ENCODE measurements around the gene MINDY4.

Gene MINDY4

DNA sequence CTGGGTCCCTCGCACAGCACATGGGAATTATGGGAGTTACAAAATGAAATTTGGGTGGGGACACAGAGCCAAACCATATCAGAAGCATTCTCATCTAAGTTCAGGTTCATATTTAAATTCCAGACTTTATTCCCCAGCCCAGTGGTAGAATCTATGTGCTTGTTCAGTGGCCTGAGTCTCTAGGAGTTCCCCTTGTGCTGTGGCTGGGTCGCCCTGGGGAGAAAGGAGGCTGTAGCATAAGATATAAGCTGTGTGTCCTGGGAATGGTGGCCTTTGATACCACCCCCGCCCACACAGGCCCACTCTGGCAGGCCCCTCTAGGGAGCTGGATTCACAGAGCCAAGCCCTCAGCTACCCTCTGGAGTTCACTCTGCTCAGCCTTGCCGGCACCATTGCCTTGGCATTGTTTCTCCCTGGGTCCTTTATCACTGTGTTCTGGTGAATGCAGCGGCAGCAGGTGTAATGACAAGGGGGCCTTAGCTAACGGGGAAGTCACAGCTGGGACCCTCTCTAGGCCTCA lies 64.2 kb downstream of the MINDY4 start:
- no peak for DNase-seq (ENCODE audit: low read depth)

DNA sequence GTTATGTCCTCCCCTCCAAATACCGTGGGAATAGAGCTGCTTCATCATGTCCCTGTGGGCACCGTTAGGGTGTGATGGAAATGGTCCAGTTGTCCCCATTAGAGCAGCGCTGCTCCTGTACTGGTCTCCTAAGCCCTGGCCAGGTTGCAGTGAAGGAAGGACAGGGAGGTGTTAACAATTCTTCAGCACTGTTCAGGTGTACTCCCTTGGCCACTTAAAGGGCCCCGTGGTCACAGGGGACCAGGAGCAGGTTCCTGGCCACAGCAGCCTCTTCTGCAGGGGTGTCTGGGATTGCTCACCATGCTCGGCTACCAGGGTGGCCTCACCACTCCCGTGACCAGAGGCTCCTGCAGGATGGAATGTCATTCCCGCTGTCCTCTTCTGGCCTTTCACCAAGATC lies 65.8 kb downstream of the MINDY4 start:
- DNase-seq (ENCODE audit: low read depth): no peak

DNA sequence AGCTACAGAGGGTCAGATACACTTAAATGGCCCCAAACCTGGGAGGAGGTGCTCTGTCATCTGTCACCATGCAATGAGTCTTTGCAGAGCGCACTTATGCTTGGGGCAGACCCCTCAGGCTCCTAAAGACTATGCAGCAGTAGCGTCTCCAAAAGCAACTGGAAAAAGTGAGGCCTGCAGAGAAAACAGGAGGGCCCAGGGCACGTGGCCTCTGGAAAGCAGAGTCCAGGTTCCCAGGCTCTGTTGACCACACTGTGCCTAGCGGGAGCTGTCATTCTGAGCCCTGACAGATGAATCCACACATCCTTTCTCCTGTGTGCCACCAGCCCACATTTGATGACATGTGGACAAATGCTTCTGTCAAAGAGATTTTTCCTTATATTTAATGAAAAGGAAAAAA lies 66.4 kb downstream of the MINDY4 start:
- no peak for DNase-seq (ENCODE audit: low read depth)

DNA sequence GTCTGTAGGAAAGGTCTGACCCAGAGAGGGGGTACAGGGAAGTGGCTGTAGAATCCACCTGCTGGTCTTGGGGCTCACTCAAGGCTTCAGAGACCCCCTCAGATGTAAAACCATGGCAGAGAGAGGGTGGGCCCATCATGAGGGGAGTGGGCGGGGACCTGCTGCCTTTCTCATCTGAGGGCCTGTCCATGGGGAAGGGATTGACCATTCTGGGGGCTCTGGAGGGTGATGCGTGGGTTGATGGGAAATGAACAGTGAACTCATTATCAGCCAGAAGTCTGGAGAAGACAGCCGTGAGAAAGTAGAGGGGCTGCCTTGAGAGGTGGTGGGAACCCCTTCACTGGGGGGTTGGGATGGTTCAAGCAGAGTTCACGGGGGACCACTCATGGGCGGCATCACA lies 66.8 kb downstream of the MINDY4 start:
- no peak for DNase-seq (ENCODE audit: low read depth)

DNA sequence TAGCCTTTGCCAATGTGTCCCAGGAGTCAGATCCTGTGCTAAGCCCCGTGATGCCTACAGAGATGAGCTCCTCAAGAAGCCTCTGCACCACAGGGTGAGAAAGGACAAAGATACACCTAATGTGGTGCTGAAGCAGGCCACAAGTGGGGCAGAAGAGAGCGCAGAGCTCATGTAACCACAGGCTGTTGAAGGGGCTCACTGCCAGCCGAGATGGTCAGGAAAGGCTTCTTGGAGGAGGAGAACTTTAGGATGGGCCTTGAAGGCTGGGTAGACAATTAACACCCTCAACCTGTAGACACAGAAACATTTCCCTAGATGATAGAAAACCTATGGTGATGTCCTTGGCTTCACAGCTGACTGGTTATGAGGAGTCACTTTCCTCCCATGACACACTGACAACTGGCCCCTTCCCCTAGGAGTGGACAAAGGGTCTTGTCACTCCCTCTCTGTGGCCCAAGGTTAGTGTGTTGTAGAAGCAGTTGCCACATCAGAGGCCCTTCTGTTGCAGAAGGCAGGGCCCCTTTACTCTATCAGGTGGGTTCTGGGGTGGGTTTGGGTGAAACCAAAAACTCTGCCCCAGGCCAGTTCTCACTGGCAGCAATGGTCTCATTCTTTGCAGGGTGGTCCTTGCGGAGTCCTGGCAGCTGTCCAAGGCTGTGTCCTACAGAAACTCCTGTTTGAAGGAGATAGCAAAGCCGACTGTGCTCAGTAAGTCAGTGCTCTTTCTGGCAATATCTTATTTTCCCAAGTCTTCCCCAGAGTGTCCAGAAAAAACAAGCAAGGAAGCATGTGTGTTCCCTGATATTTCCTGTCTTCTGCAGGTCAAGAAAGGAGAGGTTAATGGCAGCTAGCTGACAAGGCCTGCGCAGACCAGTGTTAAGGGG lies 69.2 kb downstream of the MINDY4 start:
- no peak for DNase-seq (ENCODE audit: low read depth)

DNA sequence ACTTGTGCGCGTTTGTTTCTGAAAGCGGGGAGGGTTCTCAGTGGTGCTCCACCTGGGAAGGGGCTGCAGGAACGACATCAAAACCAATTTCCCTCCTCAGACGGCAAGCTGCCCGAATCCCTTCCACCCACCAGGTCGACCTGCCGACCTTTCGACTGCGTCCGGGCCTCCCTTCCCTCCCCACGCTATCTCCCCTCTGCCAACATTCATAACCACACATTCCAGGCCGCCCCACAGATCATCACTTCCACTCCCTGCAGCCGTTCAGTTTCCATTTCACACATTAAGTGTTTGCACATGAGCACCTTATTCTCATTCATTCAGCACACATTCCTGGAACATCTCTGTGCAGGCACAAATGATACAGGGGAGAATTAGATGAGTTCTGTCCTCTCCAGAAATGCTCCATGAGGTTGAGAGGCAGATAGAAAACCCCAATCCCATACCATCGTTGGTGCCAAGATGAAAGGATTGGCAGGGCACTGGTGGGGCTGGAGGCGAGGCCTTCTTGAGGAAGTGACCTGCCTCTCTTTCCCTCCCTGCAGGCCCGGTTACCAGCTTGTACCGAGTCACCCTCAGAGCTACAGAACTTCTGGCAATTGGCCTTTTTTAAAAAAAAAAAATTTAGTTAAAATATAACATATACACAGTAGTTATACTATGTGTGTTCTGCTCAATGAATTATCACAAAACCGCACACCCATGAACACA lies 70.0 kb downstream of the MINDY4 start:
- no peak for DNase-seq (ENCODE audit: low read depth)

DNA sequence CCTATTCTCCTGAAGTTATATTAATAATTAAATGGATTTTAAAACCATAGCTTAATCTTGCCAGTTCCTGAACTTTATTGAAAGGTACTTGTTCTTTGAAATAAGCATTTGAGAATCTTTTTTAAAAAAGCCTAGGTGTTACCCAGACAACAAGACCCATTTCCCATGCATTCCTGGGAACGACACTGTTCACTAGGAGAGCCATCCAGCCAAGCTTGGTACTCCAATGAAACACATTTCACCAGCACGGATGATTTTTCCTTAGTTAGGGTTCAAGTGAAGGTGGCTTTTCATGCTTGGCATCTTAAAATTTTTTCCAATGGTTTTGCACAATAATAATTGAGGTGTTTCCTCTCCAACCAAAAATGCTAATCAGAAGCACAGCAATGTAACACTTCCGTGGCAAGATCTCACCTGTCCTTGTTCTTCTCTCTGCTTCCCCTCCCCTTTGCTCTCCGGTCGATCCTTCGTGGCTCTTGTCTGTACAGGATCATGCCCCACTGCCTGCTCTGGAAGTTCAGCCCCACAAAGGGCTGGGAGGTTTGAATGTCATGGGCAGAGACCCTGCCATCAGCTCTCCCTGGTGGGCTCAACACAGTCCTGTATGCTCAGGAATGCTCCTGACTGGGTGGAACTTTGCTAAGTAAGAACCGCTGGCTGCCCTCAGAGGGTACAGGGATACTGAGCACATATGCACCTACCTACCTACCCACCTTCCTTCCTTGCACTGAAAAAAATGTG lies 70.8 kb downstream of the MINDY4 start:
- DNase-seq (ENCODE audit: low read depth): no peak

DNA sequence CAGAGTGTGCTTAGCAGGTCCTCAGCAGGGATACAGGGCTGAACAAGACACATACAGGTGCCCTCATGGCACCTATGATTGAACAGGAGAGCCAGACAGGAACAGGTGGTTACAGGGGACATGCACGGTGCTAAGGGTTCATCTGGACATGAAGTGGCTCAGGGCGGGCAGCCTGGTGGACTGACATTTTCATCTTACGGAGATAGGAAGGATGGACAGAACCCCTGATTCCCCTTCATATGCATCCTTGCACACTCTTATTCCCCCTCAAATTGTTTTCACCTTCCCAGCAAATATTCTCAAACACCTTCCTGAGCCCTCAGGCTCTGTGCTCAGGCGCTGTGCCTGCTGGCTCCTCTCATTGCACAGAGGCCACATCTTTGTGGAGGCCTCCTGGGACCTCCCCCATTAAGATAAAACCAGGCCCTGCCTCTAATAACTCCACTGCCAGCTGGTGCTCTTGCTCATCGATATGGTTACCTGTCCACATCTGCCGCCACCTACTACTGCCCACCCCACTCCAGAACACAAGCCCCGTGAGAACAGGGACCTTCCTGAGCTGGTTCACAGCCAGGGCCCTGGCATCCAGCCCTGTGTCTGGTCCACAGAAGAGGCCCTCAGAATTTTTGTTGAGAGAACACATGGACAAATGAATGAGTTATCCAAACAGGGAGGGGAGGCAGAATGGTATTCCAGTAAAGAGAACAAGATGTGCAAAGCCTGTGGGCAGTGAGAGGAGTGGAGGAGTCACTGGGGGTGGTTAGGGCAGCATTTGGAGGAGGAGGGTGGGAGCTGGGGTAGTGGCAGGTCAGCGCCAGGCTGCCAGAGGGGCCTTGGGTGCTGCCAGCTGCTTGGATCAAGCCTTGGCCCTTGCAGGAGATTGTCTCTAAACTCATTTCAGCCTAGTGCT lies 71.6 kb downstream of the MINDY4 start:
- peak; percentile 59 for DNase-seq (ENCODE audit: low read depth)

DNA sequence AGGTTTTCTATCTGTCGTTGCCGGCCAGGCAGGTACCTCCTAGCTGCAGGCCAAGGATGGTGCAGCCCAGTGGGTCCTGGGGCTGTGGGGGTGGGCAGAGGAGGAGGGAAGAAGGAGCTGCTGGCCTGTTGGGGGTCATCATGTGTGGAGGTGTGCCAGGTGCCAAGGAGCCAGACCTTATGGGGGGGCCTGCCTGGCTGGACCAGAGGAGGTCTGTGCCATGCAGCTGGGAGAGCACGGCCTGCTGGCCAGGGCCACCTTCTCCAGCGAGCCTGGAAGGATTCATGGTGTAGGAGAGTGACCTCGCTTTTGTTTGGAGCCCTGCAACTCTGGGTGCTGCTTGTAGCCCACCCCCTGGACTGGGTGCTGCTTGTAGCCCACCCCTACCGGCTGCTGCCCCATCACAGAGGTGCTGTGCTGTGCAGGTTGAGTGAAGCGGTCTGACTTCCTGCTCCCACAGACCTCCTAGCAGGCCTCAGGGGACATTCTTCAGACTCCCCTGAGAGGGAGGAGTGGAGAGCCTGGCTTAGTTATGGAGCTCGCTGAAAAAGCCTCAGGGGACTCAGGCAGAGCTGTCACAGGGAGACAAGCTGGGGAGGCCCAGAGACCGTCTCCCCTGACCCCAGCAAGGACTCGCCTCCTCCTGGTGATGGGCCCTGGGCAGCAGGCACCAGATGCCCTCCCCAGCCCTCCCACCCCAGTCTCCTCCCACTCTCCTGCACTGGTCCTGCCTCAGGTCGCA lies 72.7 kb downstream of the MINDY4 start:
- DNase-seq (ENCODE audit: low read depth): no peak

DNA sequence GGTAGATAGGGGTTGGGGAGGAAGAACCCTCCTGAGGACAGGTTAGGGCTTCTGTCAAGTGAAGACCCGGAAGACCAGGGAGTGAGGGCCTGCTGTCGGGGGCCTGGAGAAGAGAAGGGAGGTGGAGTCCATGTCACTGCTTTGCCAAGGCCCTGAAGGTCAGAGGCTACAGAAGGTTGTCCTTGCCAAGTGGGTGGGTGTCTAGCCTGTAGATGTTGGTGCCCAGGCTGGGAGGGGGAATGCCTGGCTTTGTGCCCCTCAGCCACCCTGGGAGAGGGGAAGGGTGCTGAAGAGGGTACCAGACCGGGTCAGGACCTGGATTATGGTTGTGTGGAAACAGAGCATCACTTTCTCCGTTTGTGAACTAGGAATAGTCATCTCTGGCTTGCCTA lies 73.3 kb downstream of the MINDY4 start:
- DNase-seq (ENCODE audit: low read depth): no peak

DNA sequence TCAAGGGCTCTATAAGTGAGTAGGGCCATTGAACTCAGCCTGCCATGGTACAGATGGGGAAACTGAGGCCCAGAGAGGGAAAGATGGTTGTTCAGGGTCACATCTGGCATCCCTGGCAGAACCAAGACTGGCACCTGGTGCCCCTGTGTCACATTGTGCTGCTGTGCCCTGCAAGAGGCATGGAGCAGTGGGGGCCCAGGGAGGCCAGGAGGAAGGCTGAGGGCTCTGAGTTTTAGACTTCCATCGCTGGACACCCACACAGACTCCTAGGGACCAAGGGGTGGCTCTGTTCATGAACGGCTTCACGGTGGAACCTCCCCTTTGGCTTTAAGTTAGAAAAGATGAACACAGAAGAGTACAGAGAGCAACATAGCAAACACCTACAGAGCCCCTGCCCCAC lies 73.7 kb downstream of the MINDY4 start:
- DNase-seq (ENCODE audit: low read depth): no peak

DNA sequence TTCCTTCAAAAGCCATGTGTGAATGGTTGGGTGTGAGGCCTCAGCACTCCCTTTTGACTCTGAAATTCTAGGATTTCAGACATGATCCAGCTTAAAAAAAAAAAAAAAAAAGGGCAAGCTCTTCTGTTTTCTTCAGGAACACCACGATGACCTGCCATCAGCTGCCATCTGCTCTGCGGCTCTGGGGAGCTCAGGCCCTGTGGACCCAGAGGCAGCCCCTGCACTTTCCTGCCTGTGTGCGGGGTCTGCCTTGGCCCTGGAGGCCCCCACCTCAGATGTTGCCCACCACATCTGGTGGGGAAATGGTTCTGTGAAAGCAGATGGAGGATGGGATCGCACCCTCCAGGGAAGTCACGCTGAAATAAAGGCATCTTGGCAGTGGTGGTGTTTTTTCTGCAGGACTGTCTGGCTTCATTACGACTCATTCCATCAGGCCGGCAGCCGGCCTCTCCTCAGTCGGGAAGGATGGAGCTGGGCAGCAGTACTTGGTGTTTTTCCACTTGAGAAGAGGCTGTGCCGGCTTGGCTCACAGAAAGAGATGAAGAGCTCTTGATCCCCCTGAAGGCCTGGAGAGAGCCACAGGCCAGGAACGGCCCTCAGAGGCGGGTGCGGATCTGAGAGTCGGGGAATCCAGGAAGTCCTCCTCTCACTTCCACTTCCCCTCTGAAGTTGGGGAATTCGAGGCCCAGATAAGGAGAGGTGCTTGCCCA lies 74.4 kb downstream of the MINDY4 start:
- peak; percentile 42 for DNase-seq (ENCODE audit: low read depth)

DNA sequence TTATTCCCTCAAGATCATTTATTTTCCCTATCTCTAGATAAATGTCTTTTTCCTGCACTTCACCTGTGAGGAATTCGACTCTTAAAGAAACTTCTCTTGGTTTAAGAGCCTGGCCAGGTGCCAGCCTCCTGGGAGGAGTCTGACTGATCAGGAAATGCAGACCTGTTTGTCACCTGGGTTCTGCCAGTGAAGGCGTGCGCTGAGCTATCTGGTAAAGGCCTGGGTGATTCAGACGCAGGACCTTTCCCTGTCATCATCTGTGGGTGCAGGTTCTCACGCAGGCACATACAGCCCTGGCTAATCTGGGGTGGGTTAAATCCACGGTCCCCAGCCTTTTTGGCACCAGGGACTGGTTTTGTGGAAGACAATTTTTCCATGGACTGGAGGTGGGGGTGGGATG lies 75.2 kb downstream of the MINDY4 start:
- no peak for DNase-seq (ENCODE audit: low read depth)

DNA sequence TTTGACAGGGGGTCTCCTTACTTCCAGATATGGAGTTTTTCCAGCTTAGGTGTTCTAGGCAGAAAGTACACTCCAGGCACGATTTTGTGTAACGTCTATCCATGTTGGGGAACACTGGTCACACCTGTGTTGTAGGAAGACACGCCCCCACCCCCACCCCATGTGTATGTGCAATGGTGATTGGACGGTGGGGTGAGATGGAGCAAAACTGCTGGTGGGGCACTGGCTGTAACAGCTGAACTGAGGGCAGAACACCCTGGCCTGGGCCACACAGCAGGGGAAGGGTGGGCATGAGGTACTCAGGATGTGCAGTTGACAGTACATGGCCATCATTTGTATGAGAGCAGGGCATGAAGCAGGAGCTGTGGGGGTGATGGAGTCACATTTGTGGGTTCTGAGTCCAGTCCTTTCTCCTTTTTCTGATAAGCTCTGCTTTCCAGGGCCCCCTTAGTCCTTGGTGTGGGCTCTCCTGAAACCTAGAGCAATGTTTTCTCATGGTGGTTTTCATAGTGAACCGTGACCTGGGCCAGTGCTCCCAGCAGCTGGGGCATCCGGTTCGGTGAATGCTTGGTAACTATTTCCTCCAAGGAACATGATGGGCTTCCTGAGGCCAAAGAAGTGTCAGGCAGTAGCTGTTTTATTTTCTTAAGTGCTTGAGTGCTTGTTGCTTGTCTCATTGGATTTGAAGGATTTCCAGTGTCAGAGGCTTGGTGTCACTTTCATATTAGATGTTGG lies 77.1 kb downstream of the MINDY4 start:
- no peak for DNase-seq (ENCODE audit: low read depth)

DNA sequence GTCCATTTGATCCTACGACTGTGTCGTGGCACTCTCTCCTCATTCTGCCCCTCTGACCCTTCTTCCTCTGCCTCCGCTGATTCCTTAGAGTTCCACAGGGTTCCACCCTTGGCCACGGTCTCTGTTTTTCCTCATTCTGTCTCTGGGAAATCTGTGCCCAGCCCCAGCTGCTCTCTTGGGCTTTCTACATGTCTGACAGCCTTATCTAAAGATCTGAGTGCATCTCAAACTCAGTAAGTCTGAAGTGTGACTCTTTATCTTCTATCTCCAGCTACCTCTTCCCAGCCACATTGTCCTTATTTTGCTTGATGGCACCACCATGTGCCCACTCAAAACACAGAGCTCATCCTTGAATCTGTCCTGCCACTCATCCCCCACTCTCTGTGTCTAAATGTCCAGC lies 78.3 kb downstream of the MINDY4 start:
- no peak for DNase-seq (ENCODE audit: low read depth)

DNA sequence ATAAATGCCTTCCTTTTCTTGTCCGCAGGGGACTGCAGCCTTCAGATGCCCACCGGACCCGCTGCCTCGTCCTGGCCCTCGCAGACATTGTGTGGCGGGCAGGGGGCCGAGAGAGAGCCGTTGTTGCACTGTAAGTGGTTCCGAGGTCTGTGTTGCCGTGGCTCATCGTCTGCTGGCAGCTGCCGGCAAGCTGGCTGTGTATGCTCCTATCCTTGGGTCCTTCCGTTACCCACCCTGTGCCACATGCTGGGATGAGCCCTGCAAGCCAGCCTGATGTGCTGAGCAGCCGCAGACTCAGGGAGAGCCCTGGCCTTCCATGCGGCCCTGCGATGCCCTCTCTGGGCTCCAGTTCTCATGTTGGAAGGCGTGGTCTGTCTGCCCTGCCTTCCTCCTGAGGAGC lies 79.2 kb downstream of the MINDY4 start:
- DNase-seq (ENCODE audit: low read depth): no peak

DNA sequence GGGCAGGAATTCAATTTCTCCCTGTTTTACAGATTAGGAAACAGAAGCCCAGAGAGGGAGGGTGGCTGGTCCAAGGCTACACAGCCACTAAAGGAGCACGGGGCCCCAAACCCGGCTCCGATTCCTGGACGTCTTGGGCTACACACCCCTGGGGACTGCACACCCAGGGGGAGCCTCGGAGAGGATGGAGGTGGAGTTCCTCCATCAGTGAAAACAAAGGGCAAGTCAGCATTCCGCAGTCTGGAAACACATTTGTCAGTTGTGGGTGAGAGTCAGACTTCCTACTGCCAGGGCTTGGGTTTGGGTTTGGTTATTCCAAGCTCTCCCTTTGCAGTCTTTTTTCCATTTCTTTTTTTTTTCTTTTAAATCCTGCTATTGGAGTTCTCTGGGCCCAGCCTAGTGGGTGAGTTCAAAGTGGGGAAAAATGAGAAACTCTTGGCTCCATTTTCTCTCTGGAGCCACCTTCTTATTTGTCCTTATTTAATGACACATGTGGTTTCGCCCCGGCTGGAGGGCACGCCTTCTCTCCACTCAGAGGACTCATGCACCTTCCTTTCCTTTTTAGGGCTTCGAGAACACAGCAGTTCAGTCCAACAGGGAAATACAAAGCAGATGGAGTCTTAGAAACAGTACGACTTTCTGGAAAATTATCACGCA lies 80.6 kb downstream of the MINDY4 start:
- DNase-seq (ENCODE audit: low read depth): peak; percentile 68

DNA sequence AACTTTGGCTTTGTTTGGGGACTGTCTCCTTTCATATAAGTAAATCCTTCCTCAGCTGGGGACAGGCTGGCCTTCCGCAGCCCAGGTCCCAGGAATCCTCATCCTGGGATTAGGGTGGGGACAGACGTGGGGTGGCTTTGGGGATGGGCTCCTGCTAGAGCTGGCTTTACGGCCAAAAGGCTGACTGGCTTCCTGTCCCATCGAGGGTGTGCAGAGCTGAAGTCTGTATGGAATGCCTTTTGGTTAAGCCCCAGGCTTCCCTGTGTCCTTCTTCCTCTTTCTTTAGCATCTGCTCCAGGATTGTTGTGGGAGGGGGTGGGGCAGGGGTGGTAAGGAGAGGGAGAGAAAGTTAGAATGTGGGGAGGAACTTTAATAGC lies 81.1 kb downstream of the MINDY4 start:
- no peak for DNase-seq (ENCODE audit: low read depth)

DNA sequence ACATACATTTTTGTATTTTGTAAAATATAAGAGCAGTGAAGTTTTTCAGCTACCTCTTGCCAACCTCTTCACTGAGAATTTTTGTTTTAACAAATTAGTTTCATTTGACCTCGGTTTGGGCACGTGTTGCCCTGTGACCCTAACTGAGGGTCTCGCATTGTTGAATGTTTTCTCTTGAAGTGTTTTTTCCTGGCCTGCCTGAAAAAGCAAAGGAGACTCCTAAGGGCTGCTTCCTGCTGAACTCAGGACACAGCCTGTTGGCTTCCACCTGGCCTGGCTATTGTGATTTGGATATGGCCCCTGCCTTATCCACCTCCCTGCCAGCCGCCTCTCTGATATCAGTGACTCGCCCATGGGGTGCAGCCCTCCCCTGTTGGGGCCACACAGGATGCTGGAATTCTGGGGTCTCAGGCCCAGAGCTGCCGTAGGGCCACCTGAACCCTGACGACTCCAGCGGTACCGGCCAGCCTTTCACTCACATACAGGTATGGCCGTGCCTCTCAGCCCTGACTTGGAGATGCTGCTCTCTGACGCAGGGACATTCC lies 81.6 kb downstream of the MINDY4 start:
- DNase-seq (ENCODE audit: low read depth): no peak
